A375 (cell line): ENCODE data around the gene HYOU1. TPM values are rescaled to one million over a fixed set of nuclear protein-coding genes. Genes with fewer than 3 reads are reported as not detected.

Experiments
- small RNA-seq: library from RNA; depleted of rRNA; stranded (forward); fragments of <200 nt; gene quantifications from one replicate; pipeline ENCODE3, GENCODE V24; 2014
- total RNA-seq: library from RNA; depleted of rRNA; stranded (reverse); fragments of >200 nt; shearing (Covaris generic); gene quantifications from 2 replicates; pipeline ENCODE4 v1.2.3, GENCODE V29; 2014; rRNA removed

Gene HYOU1, protein sequence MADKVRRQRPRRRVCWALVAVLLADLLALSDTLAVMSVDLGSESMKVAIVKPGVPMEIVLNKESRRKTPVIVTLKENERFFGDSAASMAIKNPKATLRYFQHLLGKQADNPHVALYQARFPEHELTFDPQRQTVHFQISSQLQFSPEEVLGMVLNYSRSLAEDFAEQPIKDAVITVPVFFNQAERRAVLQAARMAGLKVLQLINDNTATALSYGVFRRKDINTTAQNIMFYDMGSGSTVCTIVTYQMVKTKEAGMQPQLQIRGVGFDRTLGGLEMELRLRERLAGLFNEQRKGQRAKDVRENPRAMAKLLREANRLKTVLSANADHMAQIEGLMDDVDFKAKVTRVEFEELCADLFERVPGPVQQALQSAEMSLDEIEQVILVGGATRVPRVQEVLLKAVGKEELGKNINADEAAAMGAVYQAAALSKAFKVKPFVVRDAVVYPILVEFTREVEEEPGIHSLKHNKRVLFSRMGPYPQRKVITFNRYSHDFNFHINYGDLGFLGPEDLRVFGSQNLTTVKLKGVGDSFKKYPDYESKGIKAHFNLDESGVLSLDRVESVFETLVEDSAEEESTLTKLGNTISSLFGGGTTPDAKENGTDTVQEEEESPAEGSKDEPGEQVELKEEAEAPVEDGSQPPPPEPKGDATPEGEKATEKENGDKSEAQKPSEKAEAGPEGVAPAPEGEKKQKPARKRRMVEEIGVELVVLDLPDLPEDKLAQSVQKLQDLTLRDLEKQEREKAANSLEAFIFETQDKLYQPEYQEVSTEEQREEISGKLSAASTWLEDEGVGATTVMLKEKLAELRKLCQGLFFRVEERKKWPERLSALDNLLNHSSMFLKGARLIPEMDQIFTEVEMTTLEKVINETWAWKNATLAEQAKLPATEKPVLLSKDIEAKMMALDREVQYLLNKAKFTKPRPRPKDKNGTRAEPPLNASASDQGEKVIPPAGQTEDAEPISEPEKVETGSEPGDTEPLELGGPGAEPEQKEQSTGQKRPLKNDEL
- 183 and 189 TPM in 2 replicates for total RNA-seq

GRCh38 chr11:119057000-119057769, at the start of gene HYOU1:
TSS of gene HYOU1 (minus strand) at chr11:119057205. CDS start at chr11:119056160, 1,045 bp downstream.

GRCh38 chr11:119101759-119102423, 44.9 kb upstream of the HYOU1 start, which contains the start of gene DPAGT1:
TSS of gene DPAGT1 (minus strand) at chr11:119101853. CDS start at chr11:119101655, 198 bp downstream.

GRCh38 chr11:119084663-119085436, 27.8 kb upstream of the HYOU1 start, which contains the start of gene HMBS:
TSS of gene HMBS (plus strand) at chr11:119084881. CDS start at chr11:119085034, 153 bp downstream.

GRCh38 chr11:119067371-119068222, 10.6 kb upstream of the HYOU1 start, which contains the start of gene VPS11:
TSS of gene VPS11 (plus strand) at chr11:119067818. CDS start at chr11:119067824, 6 bp downstream.

GRCh38 chr11:119030329-119031047, 26.5 kb downstream of the HYOU1 start, which contains the start of gene SLC37A4:
TSS of gene SLC37A4 (minus strand) at chr11:119030877.

DNA sequence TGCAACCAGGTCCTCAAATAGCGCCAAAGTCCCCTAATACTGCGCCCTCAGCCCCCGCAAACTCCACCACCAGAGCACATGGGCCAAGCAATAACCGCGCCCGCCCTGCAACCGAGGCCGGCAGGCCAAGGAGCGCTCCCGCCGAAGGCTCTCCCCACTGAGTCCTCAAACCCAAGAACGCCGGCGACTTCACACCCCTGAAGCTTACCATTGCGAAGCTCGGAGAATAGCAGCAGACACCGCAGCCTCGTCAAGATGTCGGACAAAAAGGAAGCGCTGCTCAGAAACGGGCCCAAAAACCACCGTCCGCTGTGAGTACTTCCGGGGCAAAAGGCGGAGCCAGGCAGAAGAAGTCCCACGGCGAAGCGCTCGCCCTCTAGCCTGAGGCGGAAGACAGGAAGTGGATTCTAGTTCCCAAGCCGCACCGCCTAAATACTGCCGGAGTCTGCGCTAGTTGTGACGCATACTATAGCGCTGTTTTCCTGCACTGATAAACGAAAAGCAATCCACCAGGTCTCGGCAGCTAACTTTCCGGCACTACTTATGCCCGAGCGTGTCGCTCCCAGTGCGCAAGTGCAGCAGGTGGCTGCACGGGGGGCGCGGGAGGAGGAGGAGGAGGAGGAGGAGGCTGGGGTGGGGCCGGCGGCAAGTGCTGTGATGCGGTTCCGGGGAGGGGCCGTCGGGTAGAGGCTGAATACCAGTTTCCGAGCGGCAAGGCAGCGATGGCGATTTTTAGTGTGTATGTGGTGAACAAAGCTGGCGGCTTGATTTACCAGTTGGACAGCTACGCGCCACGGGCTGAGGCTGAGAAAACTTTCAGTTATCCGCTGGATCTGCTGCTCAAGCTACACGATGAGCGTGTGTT, 38.7 kb downstream of the HYOU1 start, which contains the start of the genes RPS25 and TRAPPC4:
Gene RPS25, minus strand, starts transcription at position 270 of the 865 bp plus-strand sequence. Its CDS starts 59 bp downstream, at position 211.
Gene TRAPPC4, plus strand, starts transcription at position 693 of the 865 bp plus-strand sequence. Its CDS starts 30 bp downstream, at position 723.

DNA sequence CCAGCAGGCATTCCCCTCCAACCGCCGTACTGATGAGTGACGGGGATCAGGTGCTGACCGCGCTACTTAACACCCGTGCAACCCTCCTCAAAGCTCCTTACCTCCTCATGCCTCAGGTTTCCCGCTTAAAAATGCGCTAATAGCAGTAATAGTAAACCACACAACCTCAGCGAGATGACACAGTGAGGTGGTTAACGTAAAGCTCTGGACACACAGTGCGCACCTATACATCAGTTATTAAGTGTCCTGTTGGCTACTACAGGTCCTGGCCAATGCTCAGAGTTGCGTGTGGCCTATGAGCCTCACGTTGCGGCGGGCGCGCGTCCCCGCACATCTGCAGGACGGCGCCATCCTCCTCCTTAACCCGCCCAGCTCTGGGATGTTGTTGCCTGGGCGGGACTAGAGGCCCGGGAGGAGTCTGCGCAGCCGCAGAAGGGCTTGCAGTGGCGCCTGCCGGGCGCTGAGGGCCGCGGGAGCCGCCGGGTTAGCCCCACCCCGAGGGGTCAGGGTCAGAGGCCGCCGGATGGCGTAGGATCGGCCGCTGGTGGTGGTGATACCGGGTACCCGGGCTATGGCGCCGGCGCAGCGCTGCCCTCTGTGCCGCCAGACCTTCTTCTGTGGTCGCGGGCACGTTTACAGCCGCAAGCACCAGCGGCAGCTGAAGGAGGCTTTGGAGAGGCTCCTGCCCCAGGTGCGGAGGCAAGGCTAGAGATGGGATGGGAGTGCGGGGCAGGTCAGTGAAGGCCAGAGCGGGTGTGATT, 59.2 kb downstream of the HYOU1 start, which contains the start of gene CENATAC:
Gene CENATAC, plus strand, starts transcription at position 512 of the 761 bp plus-strand sequence. Its CDS starts 60 bp downstream, at position 572.

Small RNAs within 50 kb of the gene (small RNA-seq; reads per million reads assigned to genes)
- gene AP003392.2 = not detected
- gene RF00017 = not detected
- not detected for gene RF00019

Other genes with a start within 250 kb of the HYOU1 start
- gene CXCR5, start 173.3 kb downstream of the HYOU1 start, total RNA-seq = not detected in 2 replicates
- gene BCL9L, start 131.3 kb downstream of the HYOU1 start, total RNA-seq = 20.1 and 20.4 TPM in 2 replicates
- not detected in 2 replicates for gene UPK2, start 100.9 kb downstream of the HYOU1 start, total RNA-seq
- not detected in 2 replicates for gene FOXR1, start 85.4 kb downstream of the HYOU1 start, total RNA-seq
- gene CENATAC, start 59.1 kb downstream of the HYOU1 start, total RNA-seq = 43.6 and 48.3 TPM in 2 replicates
- gene RPS25, start 38.9 kb downstream of the HYOU1 start, total RNA-seq = 1,513 and 1,807 TPM in 2 replicates
- 116 and 119 TPM in 2 replicates for gene TRAPPC4, start 38.4 kb downstream of the HYOU1 start, total RNA-seq
- 23.9 and 33.9 TPM in 2 replicates for gene SLC37A4, start 26.3 kb downstream of the HYOU1 start, total RNA-seq
- gene VPS11, start 10.6 kb upstream of the HYOU1 start, total RNA-seq = 35.2 and 39.1 TPM in 2 replicates
- 9.5 and 13.5 TPM in 2 replicates for gene HMBS, start 27.7 kb upstream of the HYOU1 start, total RNA-seq
- gene DPAGT1, start 44.6 kb upstream of the HYOU1 start, total RNA-seq = 25.1 and 54.7 TPM in 2 replicates
- 17.9 and 18.2 TPM in 2 replicates for gene C2CD2L, start 50.1 kb upstream of the HYOU1 start, total RNA-seq
- gene HINFP, start 64.4 kb upstream of the HYOU1 start, total RNA-seq = 10.7 and 13.2 TPM in 2 replicates
- 0.08 and 0.23 TPM in 2 replicates for gene ABCG4, start 91.8 kb upstream of the HYOU1 start, total RNA-seq
- 19.2 and 24.3 TPM in 2 replicates for gene NLRX1, start 111.5 kb upstream of the HYOU1 start, total RNA-seq
- gene NHERF4, start 128.3 kb upstream of the HYOU1 start, total RNA-seq = 0.11 TPM in 1 of 2 replicates, not detected in the other
- gene CBL, start 149.1 kb upstream of the HYOU1 start, total RNA-seq = 9.6 and 10.9 TPM in 2 replicates